NT2/D1 (cell line): ENCODE data around the gene NRP1.

Experiments used
- SUZ12 ChIP-seq: IDR thresholded peaks from 2 replicates; pipeline ENCODE4 v1.6.1; 2011; ENCODE audit not compliant: insufficient read length, insufficient read depth; ENCODE audit errors: extremely low read depth
- YY1 ChIP-seq: IDR thresholded peaks from 2 replicates; pipeline ENCODE4 v1.6.1; 2011; ENCODE audit not compliant: insufficient read length, insufficient read depth

GRCh38 chr10:33195608-33196376 lies 138.7 kb downstream of the NRP1 start:
- TF ChIP-seq YY1, result no peak
- no peak for TF ChIP-seq SUZ12
